ENCODE results near the gene CEL. TPM values are rescaled to one million over a fixed set of nuclear protein-coding genes. Genes with fewer than 3 reads are reported as not detected.

CEL gene
- total RNA-seq, 2 experiments from 2014 or later = 1.7 to 1.9 TPM

DNA sequence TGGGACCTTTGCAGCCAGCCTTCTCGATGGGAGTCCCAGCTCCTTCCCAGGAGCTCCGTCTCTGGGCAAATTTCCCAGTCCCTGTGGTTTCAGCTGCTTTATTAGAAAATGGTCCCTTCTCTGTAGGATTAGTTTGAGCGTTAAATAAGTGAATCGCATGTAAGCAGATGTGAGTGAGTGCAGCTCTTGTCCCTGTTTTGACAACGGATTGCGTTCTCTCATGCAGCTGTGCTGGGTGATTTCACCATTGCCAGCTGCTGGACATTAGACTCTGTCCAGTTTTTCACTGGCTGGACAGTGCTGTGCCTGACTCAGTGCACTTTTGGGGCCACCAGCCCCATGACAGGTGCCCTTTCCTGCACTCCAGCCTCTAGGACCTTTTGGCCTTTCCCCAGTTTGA, 11.6 kb upstream of the CEL start:
- H3K4me1 Mint-ChIP-seq = peaks cover 3% of the 10 kb centered on the region
- H3K27me3 Mint-ChIP-seq = no peaks in the 10 kb centered on the region
- H3K9me3 Mint-ChIP-seq (ENCODE audit: low read depth) = no peaks in the 10 kb centered on the region
- peaks cover 24% of the 10 kb centered on the region for H3K36me3 Mint-ChIP-seq
- DNase-seq (no peak), ATAC-seq (no peak)
- CTCF ChIA-PET = interaction anchor here (0.9 to 1.8 kb wide), 3 partner anchors 96 to 133 kb away, joined by 3 to 7 read pairs (median 4); no protein-coding TSS in a partner anchor
- no peak overlapping the region for H3K4me3 Mint-ChIP-seq
- H3K27ac Mint-ChIP-seq = no peak overlapping the region

DNA sequence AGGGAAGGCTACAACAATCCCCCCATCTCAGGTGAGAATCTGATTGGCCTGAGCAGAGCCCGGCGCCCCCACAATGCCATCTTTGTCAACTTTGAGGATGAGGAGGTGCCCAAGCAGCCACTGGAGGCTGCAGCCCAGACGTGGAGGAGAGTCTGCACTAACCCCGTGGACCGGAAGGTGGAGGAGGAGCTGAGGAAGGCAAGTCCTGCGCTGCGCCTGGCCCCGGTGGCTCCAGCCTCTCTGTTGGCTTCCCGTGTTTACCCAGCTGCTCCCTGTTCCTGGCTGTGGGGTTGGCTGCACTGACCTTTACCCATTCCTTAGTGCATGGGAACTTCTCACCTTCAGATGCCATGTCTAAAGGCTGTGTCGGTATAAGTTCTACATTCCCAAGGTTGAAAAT, 11.0 kb upstream of the CEL start:
- H3K4me3 Mint-ChIP-seq = no peak overlapping the region
- CTCF ChIA-PET = interaction anchor here (1.4 to 1.8 kb wide), 3 partner anchors 93 to 132 kb away, joined by 4 to 7 read pairs (median 6); no protein-coding TSS in a partner anchor

DNA sequence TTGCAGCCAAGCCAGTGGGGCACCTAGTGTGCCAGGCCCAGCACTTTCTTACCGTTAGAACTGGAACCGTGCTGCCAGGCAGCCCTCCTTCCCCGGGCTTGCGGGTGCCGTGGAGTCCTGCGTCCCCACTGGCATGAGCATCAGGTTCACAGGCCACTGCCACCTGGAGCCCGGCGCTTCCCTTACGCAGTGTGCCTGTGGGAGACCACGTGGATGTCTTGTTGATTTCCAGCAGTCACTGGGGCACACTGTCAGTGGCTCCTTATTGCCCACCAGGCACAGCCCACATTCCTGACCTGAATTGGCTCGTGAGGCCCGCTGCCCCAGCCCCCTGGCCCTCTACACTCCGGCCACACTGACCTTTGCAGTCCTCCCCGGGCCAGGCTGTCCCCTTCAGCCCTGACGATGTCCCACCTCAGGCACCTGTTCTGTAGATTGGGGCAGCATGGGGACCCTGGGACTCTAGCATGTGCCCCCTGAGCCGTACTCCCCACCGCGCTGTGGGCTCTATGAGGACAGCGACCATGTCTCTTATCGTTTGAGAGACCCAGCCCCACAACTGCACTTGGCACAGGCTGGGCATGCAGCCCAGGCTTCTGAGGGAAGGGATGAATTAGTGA, 10.4 kb upstream of the CEL start:
- CTCF ChIA-PET = interaction anchor here (1.8 kb wide), 2 partner anchors 93 to 96 kb away, joined by 6 to 7 read pairs; no protein-coding TSS in a partner anchor
- Mint-ChIP-seq H3K36me3 (peaks cover 22% of the 10 kb centered on the region), H3K4me1 (peaks cover 5% of the 10 kb centered on the region), H3K27me3 (no peaks in the 10 kb centered on the region), H3K4me3 (no peak overlapping the region), H3K27ac (no peak overlapping the region), H3K9me3 (ENCODE audit: low read depth) (no peaks in the 10 kb centered on the region)
- ATAC-seq (no peak), DNase-seq (no peak)

More for the DNA sequence above, 11.0 kb upstream of the CEL start:
- H3K27me3 Mint-ChIP-seq = no peaks in the 10 kb centered on the region
- peaks cover 23% of the 10 kb centered on the region for H3K36me3 Mint-ChIP-seq
- H3K4me1 Mint-ChIP-seq = peaks cover 3% of the 10 kb centered on the region
- ATAC-seq (no peak), DNase-seq (no peak)
- H3K27ac Mint-ChIP-seq = no peak overlapping the region
- no peaks in the 10 kb centered on the region for H3K9me3 Mint-ChIP-seq (ENCODE audit: low read depth)

DNA sequence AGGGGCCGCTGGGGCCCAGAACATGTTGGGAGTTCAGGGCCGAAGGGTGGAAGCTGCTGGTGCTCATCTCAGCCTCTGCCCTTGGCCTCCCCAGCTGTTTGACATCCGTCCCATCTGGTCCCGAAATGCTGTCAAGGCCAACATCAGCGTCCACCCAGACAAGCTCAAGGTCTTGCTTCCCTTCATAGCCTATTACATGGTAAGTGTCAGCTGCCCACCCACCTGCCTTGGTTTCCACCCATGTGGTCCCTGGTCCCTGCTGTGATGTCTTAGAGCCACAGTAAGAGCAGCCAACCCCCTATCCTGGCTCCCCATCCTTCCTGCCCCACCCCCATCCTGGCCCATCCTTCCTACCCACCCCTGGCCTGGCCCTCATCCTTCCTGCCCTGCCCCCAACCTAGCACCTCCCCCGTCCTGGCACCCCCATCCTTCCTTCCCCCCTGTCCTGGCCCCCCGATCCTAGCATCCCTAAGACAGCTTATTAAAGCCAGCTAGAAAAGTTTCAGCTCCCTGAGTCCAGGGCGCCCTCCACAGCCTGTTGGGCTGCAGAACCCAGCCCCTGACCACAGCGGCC, 9.7 kb upstream of the CEL start:
- peaks cover 11% of the 10 kb centered on the region for H3K4me1 Mint-ChIP-seq
- DNase-seq = no peak
- no peaks in the 10 kb centered on the region for H3K9me3 Mint-ChIP-seq (ENCODE audit: low read depth)
- CTCF ChIA-PET = interaction anchor here (1.8 kb wide), 1 partner anchor 92 kb away, joined by 6 read pairs; no protein-coding TSS in a partner anchor
- no peak overlapping the region for H3K27ac Mint-ChIP-seq
- H3K27me3 Mint-ChIP-seq = no peaks in the 10 kb centered on the region
- no peak overlapping the region for H3K4me3 Mint-ChIP-seq
- H3K36me3 Mint-ChIP-seq = peaks cover 21% of the 10 kb centered on the region
- no peak for ATAC-seq

DNA sequence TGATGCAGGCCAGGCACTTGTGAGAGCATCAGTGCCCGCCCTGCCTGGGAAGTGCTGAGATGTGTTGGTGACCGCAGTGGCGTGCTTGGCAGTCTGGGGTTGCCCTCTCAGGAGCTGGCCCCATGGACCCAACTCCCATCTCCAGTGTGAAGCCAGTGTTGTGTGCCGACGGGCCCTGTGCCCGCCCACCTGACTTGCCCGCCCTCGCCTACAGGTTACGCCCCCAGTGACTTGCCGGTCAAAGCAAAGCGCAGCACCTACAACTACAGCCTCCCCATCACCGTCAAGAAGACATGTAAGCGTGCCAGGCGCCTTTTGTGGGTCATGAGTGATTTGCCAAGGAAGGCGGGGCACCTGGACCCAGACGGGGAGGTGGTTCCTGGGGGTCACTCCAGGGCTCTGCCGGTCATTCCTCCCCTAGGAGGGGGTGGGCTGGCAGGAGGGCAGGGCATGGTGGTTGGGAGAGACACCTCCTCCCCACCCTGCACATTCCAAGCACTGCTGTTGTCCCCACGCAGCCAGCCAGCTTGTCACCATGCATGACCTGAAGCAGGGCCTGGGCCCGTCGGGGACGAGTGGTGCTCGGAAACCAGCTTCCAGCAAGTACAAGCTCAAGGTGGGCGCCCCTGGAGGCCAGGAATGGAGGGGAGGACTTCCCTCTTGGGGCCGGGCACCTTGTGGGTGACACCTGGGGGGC, 7.4 kb upstream of the CEL start:
- no peaks in the 10 kb centered on the region for H3K9me3 Mint-ChIP-seq (ENCODE audit: low read depth)
- no peak overlapping the region for H3K27ac Mint-ChIP-seq
- peaks cover 29% of the 10 kb centered on the region for H3K4me1 Mint-ChIP-seq
- DNase-seq (no peak), ATAC-seq (no peak)
- no peak overlapping the region for H3K4me3 Mint-ChIP-seq
- no peaks in the 10 kb centered on the region for H3K27me3 Mint-ChIP-seq
- CTCF ChIA-PET = interaction anchor here (1.3 kb wide), 1 partner anchor 93 kb away, joined by 5 read pairs; no protein-coding TSS in a partner anchor
- peaks cover 23% of the 10 kb centered on the region for H3K36me3 Mint-ChIP-seq

DNA sequence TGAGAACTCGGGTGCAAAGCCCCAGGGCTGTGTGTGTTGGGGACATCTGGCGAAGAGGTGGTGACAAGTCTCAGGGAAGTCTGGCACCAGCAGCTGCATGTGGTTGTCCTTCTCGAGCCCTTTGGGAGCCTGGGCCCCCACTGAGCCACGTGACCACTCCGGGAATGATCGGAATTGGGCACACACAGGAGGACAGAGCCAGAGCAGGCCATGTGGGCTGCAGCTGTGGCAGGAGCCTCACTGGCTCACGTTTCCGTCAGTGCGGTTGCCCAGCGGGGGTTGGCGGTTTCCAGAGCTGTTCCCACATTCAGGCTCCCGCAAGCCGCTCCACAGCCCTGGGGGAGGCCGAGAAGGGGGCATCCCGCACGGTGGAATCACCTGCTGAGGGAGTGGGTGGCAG, 6.8 kb upstream of the CEL start:
- ATAC-seq (no peak), DNase-seq (no peak)
- CTCF ChIA-PET = interaction anchor here (1.3 kb wide), 1 partner anchor 92 kb away, joined by 5 read pairs; no protein-coding TSS in a partner anchor
- no peaks in the 10 kb centered on the region for H3K9me3 Mint-ChIP-seq (ENCODE audit: low read depth)
- no peaks in the 10 kb centered on the region for H3K27me3 Mint-ChIP-seq
- peaks cover 35% of the 10 kb centered on the region for H3K4me1 Mint-ChIP-seq
- no peak overlapping the region for H3K4me3 Mint-ChIP-seq
- no peak overlapping the region for H3K27ac Mint-ChIP-seq
- peaks cover 20% of the 10 kb centered on the region for H3K36me3 Mint-ChIP-seq

DNA sequence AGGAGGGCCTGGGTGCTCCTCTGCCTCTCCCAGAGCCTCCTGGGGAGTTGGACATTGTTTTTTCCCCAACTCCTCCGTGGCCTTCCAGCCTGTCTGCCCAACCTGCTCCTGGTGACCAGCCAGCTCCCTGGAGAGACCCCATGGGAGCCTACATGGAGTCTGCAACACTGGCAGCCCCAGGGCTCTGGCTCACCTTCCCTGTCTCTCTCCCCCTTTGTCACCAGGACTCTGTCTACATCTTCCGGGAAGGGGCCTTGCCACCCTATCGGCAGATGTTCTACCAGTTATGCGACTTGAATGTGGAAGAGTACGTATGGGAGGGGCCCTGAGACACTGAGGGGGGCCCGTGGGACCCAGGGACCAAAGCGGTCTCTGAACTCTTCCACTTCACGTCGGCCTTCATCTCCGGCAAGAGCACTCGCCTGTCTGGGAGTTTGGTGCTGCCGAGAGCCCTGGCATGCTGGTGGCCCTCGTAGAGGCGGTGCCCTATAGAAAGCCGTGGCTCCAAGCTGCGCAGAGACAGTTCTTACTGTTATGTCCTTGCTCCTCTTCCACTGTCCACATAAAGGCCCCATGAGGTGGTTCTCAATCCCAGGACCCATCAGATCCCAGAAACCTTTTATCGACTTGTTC, 5.9 kb upstream of the CEL start:
- no peak for ATAC-seq
- CTCF ChIA-PET = interaction anchor here (1.4 kb wide), 1 partner anchor 25 kb away, joined by 4 read pairs; the partner anchor contains the start of gene GTF3C5
- Mint-ChIP-seq H3K4me1 (peaks cover 42% of the 10 kb centered on the region), H3K27me3 (no peaks in the 10 kb centered on the region), H3K27ac (peak overlapping the region; percentile 52), H3K4me3 (no peak overlapping the region), H3K36me3 (peaks cover 19% of the 10 kb centered on the region), H3K9me3 (ENCODE audit: low read depth) (no peaks in the 10 kb centered on the region)
- DNase-seq = no peak

DNA sequence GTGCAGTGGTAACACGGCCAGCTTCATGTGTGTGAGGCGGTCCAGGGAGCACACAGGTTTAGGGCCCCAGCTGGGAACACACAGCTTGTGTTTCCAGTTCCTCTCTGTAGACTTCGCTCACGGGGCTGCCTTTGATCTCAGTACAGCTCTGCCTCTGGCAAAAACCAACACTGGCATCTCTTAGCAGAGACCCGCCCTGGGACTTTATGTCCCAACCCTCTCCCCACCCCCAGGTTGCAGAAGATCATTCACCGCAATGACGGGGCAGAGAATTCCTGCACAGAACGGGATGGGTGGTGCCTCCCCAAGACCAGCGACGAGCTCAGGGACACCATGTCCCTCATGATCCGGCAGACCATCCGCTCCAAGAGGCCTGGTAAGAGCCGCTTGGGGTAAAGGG, 5.2 kb upstream of the CEL start:
- H3K36me3 Mint-ChIP-seq = peaks cover 19% of the 10 kb centered on the region
- no peak overlapping the region for H3K4me3 Mint-ChIP-seq
- H3K27ac Mint-ChIP-seq = peak overlapping the region; percentile 47
- H3K4me1 Mint-ChIP-seq = peaks cover 45% of the 10 kb centered on the region
- DNase-seq (no peak), ATAC-seq (no peak)
- no peaks in the 10 kb centered on the region for H3K27me3 Mint-ChIP-seq
- H3K9me3 Mint-ChIP-seq (ENCODE audit: low read depth) = no peaks in the 10 kb centered on the region
- CTCF ChIA-PET = interaction anchor here (1.3 to 5.6 kb wide), 3 partner anchors 26 to 91 kb away, joined by 4 to 28 read pairs (median 6); partner anchors contain the start of gene GTF3C5

DNA sequence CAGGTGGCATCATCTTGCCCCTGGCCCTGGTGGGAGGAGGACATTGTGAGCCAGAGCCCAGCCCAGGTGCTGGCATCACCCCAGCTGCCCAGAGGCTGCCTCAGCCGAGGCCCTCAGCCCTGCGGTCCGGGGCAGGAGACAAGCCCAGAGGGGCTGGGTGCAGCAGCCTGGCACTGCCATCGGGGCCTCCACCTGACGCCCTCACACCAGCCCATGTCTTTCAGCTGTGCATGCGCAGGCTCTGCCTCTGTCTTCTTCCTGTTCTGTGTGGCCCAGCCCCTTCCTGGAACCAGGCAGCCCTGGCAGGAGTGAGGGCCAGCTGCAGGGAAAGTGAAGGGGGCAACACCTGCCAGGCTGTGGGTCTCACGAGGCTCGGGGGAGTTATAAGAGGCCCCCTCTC, 4.8 kb upstream of the CEL start:
- CTCF ChIA-PET = interaction anchor here (0.9 to 5.6 kb wide), 4 partner anchors 26 to 90 kb away, joined by 3 to 28 read pairs (median 5); partner anchors contain the start of gene GTF3C5
- Mint-ChIP-seq H3K36me3 (peaks cover 19% of the 10 kb centered on the region), H3K27ac (peak overlapping the region; percentile 81), H3K27me3 (no peaks in the 10 kb centered on the region), H3K9me3 (ENCODE audit: low read depth) (no peaks in the 10 kb centered on the region), H3K4me3 (no peak overlapping the region), H3K4me1 (peaks cover 45% of the 10 kb centered on the region)
- no peak for DNase-seq
- no peak for ATAC-seq

DNA sequence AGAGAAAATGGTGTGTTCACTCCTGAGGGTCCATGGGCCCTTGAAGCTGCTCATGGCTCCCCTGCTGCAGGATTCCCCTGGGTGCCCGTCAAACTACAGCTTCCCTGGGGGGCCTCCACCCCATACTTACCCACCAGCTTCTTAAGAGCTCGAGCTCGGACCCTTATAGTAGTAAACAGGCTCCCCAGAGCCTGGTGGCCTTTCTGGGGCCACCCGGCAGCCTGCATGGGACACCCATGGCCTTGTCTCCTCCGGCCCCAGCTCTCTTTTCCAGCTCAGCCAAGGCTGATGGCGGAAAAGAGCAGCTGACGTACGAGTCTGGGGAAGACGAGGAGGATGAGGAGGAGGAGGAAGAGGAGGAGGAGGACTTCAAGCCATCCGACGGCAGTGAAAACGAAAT, 4.2 kb upstream of the CEL start:
- H3K36me3 Mint-ChIP-seq = peaks cover 17% of the 10 kb centered on the region
- no peaks in the 10 kb centered on the region for H3K9me3 Mint-ChIP-seq (ENCODE audit: low read depth)
- no peak for ATAC-seq
- peaks cover 46% of the 10 kb centered on the region for H3K4me1 Mint-ChIP-seq
- no peak overlapping the region for H3K4me3 Mint-ChIP-seq
- CTCF ChIA-PET = interaction anchor here (0.9 to 5.6 kb wide), 4 partner anchors 34 to 90 kb away, joined by 3 to 28 read pairs (median 4); no protein-coding TSS in a partner anchor
- H3K27ac Mint-ChIP-seq = peak overlapping the region; percentile 81
- no peaks in the 10 kb centered on the region for H3K27me3 Mint-ChIP-seq
- no peak for DNase-seq

DNA sequence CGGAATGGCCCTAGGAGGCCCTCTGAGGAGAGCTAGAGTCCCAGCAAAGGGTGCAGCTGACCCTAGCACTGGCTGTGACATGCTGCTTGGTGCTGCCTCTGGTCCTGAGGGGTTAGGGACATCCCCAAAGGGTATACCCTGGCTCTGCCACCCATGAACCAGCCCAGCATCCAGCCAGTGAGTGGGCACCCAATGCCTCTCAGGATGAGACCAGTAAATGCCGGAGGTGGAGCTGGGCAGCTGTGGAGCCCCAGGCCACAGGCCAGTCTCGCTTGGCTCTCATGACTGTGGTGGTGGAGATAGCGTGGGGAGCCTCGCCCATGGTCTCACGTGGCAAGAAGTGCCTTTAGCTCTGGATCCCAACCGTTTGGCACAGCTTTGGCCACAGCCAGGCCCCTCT, 3.7 kb upstream of the CEL start:
- H3K36me3 Mint-ChIP-seq = peaks cover 16% of the 10 kb centered on the region
- H3K4me3 Mint-ChIP-seq = no peak overlapping the region
- DNase-seq (no peak), ATAC-seq (no peak)
- no peaks in the 10 kb centered on the region for H3K9me3 Mint-ChIP-seq (ENCODE audit: low read depth)
- CTCF ChIA-PET = interaction anchor here (0.9 to 5.6 kb wide), 4 partner anchors 36 to 90 kb away, joined by 3 to 28 read pairs (median 8); no protein-coding TSS in a partner anchor
- H3K27ac Mint-ChIP-seq = peak overlapping the region; percentile 81
- peaks cover 47% of the 10 kb centered on the region for H3K4me1 Mint-ChIP-seq
- no peaks in the 10 kb centered on the region for H3K27me3 Mint-ChIP-seq

DNA sequence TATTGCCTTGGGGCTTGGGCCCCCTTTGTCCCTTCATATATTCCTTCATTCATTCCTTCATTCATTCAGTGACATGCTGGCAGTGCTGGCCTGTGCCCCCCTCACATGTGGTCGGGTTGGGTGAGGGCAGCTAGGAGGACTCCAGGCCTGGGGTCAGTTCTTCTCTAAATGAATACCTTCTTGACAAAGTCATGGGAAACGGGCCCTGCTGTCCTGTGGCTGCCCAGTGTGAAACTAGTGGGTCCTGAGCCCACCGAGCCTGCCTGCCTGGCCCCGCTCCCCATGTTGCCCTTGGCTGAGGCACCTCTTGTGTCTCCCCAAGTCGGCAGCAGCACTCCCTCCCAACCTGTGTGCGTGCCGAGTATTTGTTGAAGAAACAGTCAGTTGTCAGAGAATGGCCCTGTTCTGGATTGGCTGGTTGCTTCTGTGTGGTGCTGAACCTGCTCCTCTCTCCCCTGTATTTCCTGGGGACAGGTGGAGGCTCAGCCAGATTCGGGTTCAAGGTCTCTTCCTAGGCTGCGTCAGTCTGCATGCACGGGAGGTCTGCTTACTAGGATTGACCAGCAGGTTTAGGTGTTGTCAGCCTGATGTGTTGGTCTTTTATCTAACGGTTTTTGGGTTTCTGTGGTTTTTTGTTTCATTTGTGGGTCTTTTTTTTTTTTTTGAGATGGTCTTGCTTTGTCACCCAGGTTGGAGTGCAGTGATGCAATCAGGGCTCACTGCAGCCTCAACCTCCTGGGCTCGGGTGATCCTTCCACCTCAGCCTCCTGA, 3.0 kb upstream of the CEL start:
- Mint-ChIP-seq H3K4me3 (peak overlapping the region; percentile 4), H3K9me3 (ENCODE audit: low read depth) (no peaks in the 10 kb centered on the region), H3K36me3 (peaks cover 13% of the 10 kb centered on the region), H3K4me1 (peaks cover 50% of the 10 kb centered on the region), H3K27ac (peak overlapping the region; percentile 81), H3K27me3 (no peaks in the 10 kb centered on the region)
- CTCF ChIA-PET = interaction anchor here (0.6 to 5.6 kb wide), 5 partner anchors 28 to 423 kb away, joined by 3 to 28 read pairs (median 4); partner anchors contain the start of gene GTF3C5
- peak; percentile 67 for DNase-seq
- peak; percentile 59 for ATAC-seq
